ENCODE data around the gene ARHGEF1.

DNA sequence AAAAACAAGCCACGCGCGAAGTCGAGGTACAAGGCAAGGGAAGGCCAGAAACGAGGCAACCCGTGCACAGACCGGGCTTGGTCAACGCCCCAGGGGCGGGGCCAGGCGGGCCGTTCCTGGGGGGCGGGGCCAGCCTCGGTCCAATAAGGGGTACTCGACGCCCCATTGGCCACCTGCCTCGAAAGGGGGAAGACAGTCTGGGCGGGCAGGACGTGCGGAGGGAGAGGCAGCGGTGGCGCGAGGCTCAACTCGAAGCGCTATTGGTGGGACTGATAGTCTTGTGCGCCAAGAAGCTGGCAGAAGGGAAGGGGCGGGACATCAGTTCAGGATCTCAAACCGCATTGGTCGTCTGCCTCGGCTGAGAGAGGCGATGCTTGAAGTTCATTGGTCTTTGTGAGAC lies 38.4 kb upstream of the ARHGEF1 start, which contains the start of gene LYPD4:
- no peak for TF ChIP-seq POLR2AphosphoS5 (IDR thresholded peaks at IDR 0.05)
- TF ChIP-seq POLR2A (IDR thresholded peaks at IDR 0.05; ENCODE audit: low read depth): no peak
- TF ChIP-seq, protein P1, sequence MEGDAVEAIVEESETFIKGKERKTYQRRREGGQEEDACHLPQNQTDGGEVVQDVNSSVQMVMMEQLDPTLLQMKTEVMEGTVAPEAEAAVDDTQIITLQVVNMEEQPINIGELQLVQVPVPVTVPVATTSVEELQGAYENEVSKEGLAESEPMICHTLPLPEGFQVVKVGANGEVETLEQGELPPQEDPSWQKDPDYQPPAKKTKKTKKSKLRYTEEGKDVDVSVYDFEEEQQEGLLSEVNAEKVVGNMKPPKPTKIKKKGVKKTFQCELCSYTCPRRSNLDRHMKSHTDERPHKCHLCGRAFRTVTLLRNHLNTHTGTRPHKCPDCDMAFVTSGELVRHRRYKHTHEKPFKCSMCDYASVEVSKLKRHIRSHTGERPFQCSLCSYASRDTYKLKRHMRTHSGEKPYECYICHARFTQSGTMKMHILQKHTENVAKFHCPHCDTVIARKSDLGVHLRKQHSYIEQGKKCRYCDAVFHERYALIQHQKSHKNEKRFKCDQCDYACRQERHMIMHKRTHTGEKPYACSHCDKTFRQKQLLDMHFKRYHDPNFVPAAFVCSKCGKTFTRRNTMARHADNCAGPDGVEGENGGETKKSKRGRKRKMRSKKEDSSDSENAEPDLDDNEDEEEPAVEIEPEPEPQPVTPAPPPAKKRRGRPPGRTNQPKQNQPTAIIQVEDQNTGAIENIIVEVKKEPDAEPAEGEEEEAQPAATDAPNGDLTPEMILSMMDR (IDR thresholded peaks at IDR 0.05): no peak
